ENCODE measurements around the gene F2RL2. TPM values are rescaled to one million over a fixed set of nuclear protein-coding genes. Genes with fewer than 3 reads are reported as not detected.

F2RL2 gene
- total and polyA plus RNA-seq, 2 of the 4 experiments (the other 2 are of a cell fraction) = 21.7 to 32.8 TPM

- H2BK20ac ChIP-seq (ENCODE audit: low read depth, low read length) = no peak overlapping the region
- H2BK120ac ChIP-seq (ENCODE audit: low read depth, low read length) = no peak overlapping the region
- ATAC-seq (ENCODE audit: low read depth) (no peak), DNase-seq (no peak)
- no peak for TF ChIP-seq CTCF (conservative IDR thresholded peaks at IDR 0.05; ENCODE audit: low read depth, low read length)
- TF ChIP-seq RFX5 (IDR thresholded peaks at IDR 0.05; ENCODE audit: low read depth, low read length) = no peak
- no peak for TF ChIP-seq MAFK (IDR thresholded peaks at IDR 0.05; ENCODE audit: low read depth, low read length)
- TF ChIP-seq MAZ (IDR thresholded peaks at IDR 0.05; ENCODE audit: borderline replicate concordance, low read depth, low read length) = no peak
- TF ChIP-seq RAD21 (IDR thresholded peaks at IDR 0.05; ENCODE audit: low read length) = no peak
- TF ChIP-seq CEBPB (IDR thresholded peaks at IDR 0.05; ENCODE audit: low read depth, low read length) = no peak
- TF ChIP-seq SMC3 (IDR thresholded peaks at IDR 0.05; ENCODE audit: low read depth, low read length) = no peak
- no peak overlapping the region for H3K56ac ChIP-seq (ENCODE audit: extremely low read depth, insufficient read depth, low read length)
- no peak overlapping the region for H3K4me2 ChIP-seq (ENCODE audit: low read depth, low read length)
- no peak overlapping the region for H4K91ac ChIP-seq (ENCODE audit: insufficient read depth, low read depth, low read length)
- H4K8ac ChIP-seq (ENCODE audit: low read depth in 2 of 2, low read length in 2 of 2) = no peak overlapping the region
- no peak overlapping the region for H2BK15ac ChIP-seq (ENCODE audit: low read depth, low read length)
- no peak overlapping the region for H3K23ac ChIP-seq (ENCODE audit: low read depth, low read length)
- no peak overlapping the region for H2AK5ac ChIP-seq (ENCODE audit: low read depth, low read length)
- no peak overlapping the region for H3K14ac ChIP-seq (replicated peaks; ENCODE audit: low read depth, low read length)
- WGBS, 2 experiments (ENCODE audit: extremely low coverage in 2 of 2, insufficient read length in 1 of 2) = no CpG with 5 or more reads among the region's 2 CpGs
- H2AK9ac ChIP-seq (replicated peaks; ENCODE audit: low read depth, low read length, poor library complexity) = no peak overlapping the region
- no peak overlapping the region for H3K27ac ChIP-seq (ENCODE audit: insufficient read depth, low read length)
- no peak overlapping the region for H3K4me3 ChIP-seq (ENCODE audit: insufficient read depth, low read depth, low read length)
- ChIA-PET POLR2A (ENCODE audit: unreplicated experiment) (no interaction called here), CTCF (interaction anchor here (1.0 to 1.2 kb wide), 2 partner anchors 10 to 17 kb away, joined by 3 read pairs; no protein-coding TSS in a partner anchor)
- H4K5ac ChIP-seq (ENCODE audit: low read depth, low read length) = no peak overlapping the region
- no peak overlapping the region for H2BK5ac ChIP-seq (ENCODE audit: low read depth, low read length, poor library complexity, severe bottlenecking)
- intact Hi-C loops (cut with micrococcal nuclease) (no loop called here), dilution Hi-C loops (cut with HindIII; ENCODE audit: low sequenced_read_pairs, unreplicated experiment) (no loop called here), in situ Hi-C loops (cut with MboI; ENCODE audit: low sequenced_read_pairs) (no loop called here)
- H4K20me1 ChIP-seq (ENCODE audit: insufficient read depth, low read length) = no peaks in the 10 kb centered on the region
- H3K27me3 ChIP-seq (ENCODE audit: control insufficient read depth, insufficient read depth, low read length) = no peaks in the 10 kb centered on the region
- peaks cover 5% of the 10 kb centered on the region; the same call in 1 of the 2 replicates for H3K9me1 ChIP-seq (ENCODE audit: insufficient read depth, low read length)
- BruUV-seq (replicated peaks) = no TSS peak
- H3K4me1 ChIP-seq (ENCODE audit: control insufficient read depth, insufficient read depth, low read length) = peaks cover 8% of the 10 kb centered on the region
- H2AFZ ChIP-seq (replicated peaks; ENCODE audit: low read length, poor library complexity) = no peak overlapping the region
- no peak overlapping the region for H3K18ac ChIP-seq (ENCODE audit: low read depth, low read length)
- H3K4ac ChIP-seq (ENCODE audit: low read depth, low read length) = no peak overlapping the region
- no peak overlapping the region for H3K9ac ChIP-seq (ENCODE audit: low read depth, low read length)
- H3K36me3 ChIP-seq (ENCODE audit: control insufficient read depth, insufficient read depth, low read length) = no peaks in the 10 kb centered on the region
- H3K79me1 ChIP-seq (ENCODE audit: low read depth in 1 of 2, low read length in 2 of 2) = no peaks in the 10 kb centered on the region
- no peaks in the 10 kb centered on the region for H3K9me3 ChIP-seq (ENCODE audit: control insufficient read depth, insufficient read depth, low read length)
These were observed 14.3 kb upstream of the F2RL2 start for GRCh38 chr5:76637490-76637889.

Measured in IMR-90 (cell line).